Activated naive CD4-positive, alpha-beta T cell treated with anti-CD3 and anti-CD28 coated beads for 36 hours (primary cell): ENCODE measurements around the gene EFNA1. TPM values are rescaled to one million over a fixed set of nuclear protein-coding genes. Genes with fewer than 3 reads are reported as not detected.

Experiments
- CTCF ChIA-PET: fragments of 350-600 bp; sonication (Branson Sonifier 250); formaldehyde crosslinking; loops from one replicate; lab custom pipeline; 2021; ENCODE audit warnings: antibody characterized with exemption; lab: Charles Lee
- DNase-seq: peaks from one replicate; pipeline ENCODE4 v3.0.0-alpha.2; 2020
- H3K27ac Mint-ChIP-seq: one replicate; pipeline ENCODE4 v1.8.0; 2021; ENCODE audit warnings: mild to moderate bottlenecking, mixed read lengths
- H3K27me3 Mint-ChIP-seq: one replicate; pipeline ENCODE4 v1.8.0; 2021; ENCODE audit warnings: low read depth, mixed read lengths
- H3K36me3 Mint-ChIP-seq: one replicate; pipeline ENCODE4 v1.8.0; 2021; ENCODE audit warnings: low read depth, mixed read lengths
- H3K4me1 Mint-ChIP-seq: one replicate; pipeline ENCODE4 v1.8.0; 2021; ENCODE audit warnings: low read depth, mixed read lengths
- H3K4me3 Mint-ChIP-seq: one replicate; pipeline ENCODE4 v1.8.0; 2021; ENCODE audit warnings: mild to moderate bottlenecking, moderate library complexity, mixed read lengths
- H3K9me3 Mint-ChIP-seq: one replicate; pipeline ENCODE4 v1.8.0; 2021; ENCODE audit warnings: mixed read lengths
- intact Hi-C: fragments of 100-400 bp; cut with micrococcal nuclease; formaldehyde crosslinking; loops from one replicate; pipeline ENCODE4 v1.15.1; 2023
- total RNA-seq, 2 experiments: library from RNA; stranded (reverse); gene quantifications; one replicate each; pipeline ENCODE4 v1.2.3, GENCODE V29; 2021

Gene EFNA1
- total RNA-seq, 2 experiments from 2014 or later, result 0.26 to 0.32 TPM

DNA sequence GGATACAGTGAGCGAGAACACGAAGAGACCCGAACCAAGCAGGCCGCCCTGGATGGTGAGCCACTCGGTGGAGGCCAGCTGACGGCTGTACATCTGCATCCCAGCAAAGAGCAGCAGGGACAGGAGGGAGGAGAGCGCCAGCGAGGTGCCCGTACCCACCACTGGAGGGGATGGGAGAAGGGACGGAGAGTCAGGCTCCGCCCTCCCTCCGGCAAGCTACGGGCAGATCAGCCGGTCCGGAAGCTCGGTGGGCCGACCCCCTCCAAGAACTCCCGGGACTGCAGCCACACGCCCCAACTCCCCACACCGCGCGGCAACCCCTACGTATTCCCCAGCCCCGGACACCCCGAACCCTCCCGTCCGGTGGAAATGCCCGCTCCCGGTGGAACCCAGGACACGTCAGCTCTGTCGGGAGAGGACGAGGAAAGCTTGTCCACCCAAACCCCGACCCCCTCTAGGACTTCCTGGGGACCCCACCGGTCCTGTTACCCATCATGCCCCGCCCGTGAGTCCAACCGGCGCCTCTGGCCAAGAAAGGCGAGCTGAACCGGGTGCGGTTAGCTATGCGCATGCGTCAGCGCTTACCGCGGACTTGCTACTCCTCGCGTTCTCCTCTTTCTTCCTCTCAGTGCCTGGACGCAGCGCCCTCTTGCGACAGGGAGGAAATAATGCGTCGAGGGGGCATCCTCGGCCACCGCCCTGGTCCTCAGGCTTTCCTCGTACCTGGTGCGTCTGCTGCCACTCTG lies 45.2 kb downstream of the EFNA1 start, which contains the start of gene KRTCAP2:
Gene KRTCAP2 (minus strand): TSS at position 573 of the 746 bp plus-strand sequence. CDS start 80 bp downstream, at position 493.
- no peaks in the 10 kb centered on the region for H3K9me3 Mint-ChIP-seq
- CTCF ChIA-PET, result interaction anchor here (0.7 to 12.0 kb wide), 35 partner anchors 9 to 382 kb away, joined by 3 to 234 read pairs (median 5); partner anchors contain the start of genes EFNA4, MTX1, SLC50A1 and THBS3
- peak within 1 kb of the TSS; percentile 93 for H3K4me3 Mint-ChIP-seq
- H3K27me3 Mint-ChIP-seq, result no peaks in the 10 kb centered on the region
- DNase-seq, result peak; percentile 98
- intact Hi-C loops, result loop anchor here (1.0 to 5.0 kb wide), 4 partner anchors 21 to 134 kb away; partner anchors contain the start of genes DPM3, FDPS and SLC50A1
- H3K27ac Mint-ChIP-seq, result peak within 1 kb of the TSS; percentile 97
- peaks cover 11% of the 10 kb centered on the region for H3K36me3 Mint-ChIP-seq
- H3K4me1 Mint-ChIP-seq, result peaks cover 46% of the 10 kb centered on the region

- Mint-ChIP-seq H3K4me1 (peaks cover 45% of the 10 kb centered on the region), H3K36me3 (peaks cover 11% of the 10 kb centered on the region), H3K4me3 (peak within 1 kb of the TSS; percentile 93), H3K9me3 (no peaks in the 10 kb centered on the region), H3K27ac (peak within 1 kb of the TSS; percentile 97), H3K27me3 (no peaks in the 10 kb centered on the region)
- intact Hi-C loops, result loop anchor here (1.0 to 5.0 kb wide), 4 partner anchors 21 to 134 kb away; partner anchors contain the start of genes DPM3, FDPS and SLC50A1
- CTCF ChIA-PET, result interaction anchor here (0.7 to 12.0 kb wide), 31 partner anchors 9 to 156 kb away, joined by 3 to 234 read pairs (median 6); partner anchors contain the start of genes EFNA4, MTX1 and THBS3
- peak; percentile 69 for DNase-seq
Observed at GRCh38 chr1:155173478-155174323, 46.0 kb downstream of the EFNA1 start, which contains the start of gene TRIM46. Gene TRIM46, plus strand, starts transcription at chr1:155173849. Its CDS starts 118 bp downstream, at chr1:155173967.

- Mint-ChIP-seq H3K4me1 (peaks cover 45% of the 10 kb centered on the region), H3K27me3 (no peaks in the 10 kb centered on the region), H3K4me3 (peak overlapping the region; percentile 93), H3K27ac (peak overlapping the region; percentile 70), H3K36me3 (peaks cover 14% of the 10 kb centered on the region), H3K9me3 (no peaks in the 10 kb centered on the region)
- intact Hi-C loops, result loop anchor here (5.0 kb wide), 1 partner anchor 133 kb away; the partner anchor contains the start of gene FDPS
- DNase-seq, result peak; percentile 57
- CTCF ChIA-PET, result interaction anchor here (0.5 to 12.0 kb wide), 19 partner anchors 10 to 176 kb away, joined by 3 to 234 read pairs (median 4); no protein-coding TSS in a partner anchor
Observed at GRCh38 chr1:155174324-155175280, 46.9 kb downstream of the EFNA1 start.

GRCh38 chr1:155175281-155175926 lies 47.7 kb downstream of the EFNA1 start:
- no peak for DNase-seq
- Mint-ChIP-seq H3K27ac (no peak overlapping the region), H3K36me3 (peaks cover 11% of the 10 kb centered on the region), H3K27me3 (no peaks in the 10 kb centered on the region), H3K4me3 (peak overlapping the region; percentile 93), H3K4me1 (peaks cover 43% of the 10 kb centered on the region), H3K9me3 (no peaks in the 10 kb centered on the region)
- intact Hi-C loops, result no loop called here
- CTCF ChIA-PET, result interaction anchor here (0.6 to 12.0 kb wide), 17 partner anchors 10 to 429 kb away, joined by 3 to 234 read pairs (median 3); no protein-coding TSS in a partner anchor

DNA sequence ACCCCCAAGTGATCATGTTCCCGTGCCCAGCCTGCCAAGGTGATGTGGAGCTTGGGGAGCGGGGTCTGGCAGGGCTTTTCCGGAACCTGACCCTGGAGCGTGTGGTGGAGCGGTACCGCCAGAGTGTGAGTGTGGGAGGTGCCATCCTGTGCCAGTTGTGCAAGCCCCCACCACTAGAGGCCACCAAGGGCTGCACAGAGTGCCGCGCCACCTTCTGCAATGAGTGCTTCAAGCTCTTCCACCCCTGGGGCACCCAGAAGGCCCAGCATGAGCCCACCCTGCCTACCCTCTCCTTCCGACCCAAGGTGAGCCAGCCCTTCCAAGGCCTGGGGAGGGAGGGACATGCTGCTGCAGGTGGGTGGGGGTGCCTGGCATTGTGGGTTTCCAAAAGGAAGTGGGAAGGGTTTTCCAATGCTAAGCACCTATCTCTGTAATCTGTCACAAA lies 48.3 kb downstream of the EFNA1 start:
- Mint-ChIP-seq H3K36me3 (peaks cover 11% of the 10 kb centered on the region), H3K27me3 (no peaks in the 10 kb centered on the region), H3K9me3 (no peaks in the 10 kb centered on the region), H3K4me1 (peaks cover 42% of the 10 kb centered on the region), H3K27ac (no peak overlapping the region), H3K4me3 (no peak overlapping the region)
- intact Hi-C loops, result loop anchor here (1.0 kb wide), 4 partner anchors 17 to 68 kb away; partner anchors contain the start of gene THBS3
- CTCF ChIA-PET, result interaction anchor here (0.6 to 12.0 kb wide), 12 partner anchors 9 to 428 kb away, joined by 3 to 234 read pairs (median 4); no protein-coding TSS in a partner anchor
- DNase-seq, result peak; percentile 33

GRCh38 chr1:155176544-155177071 lies 48.9 kb downstream of the EFNA1 start:
- no peak overlapping the region for H3K27ac Mint-ChIP-seq
- DNase-seq, result peak; percentile 93
- intact Hi-C loops, result loop anchor here (1.0 kb wide), 4 partner anchors 17 to 68 kb away; partner anchors contain the start of gene THBS3
- H3K9me3 Mint-ChIP-seq, result no peaks in the 10 kb centered on the region
- peaks cover 9% of the 10 kb centered on the region for H3K36me3 Mint-ChIP-seq
- H3K27me3 Mint-ChIP-seq, result no peaks in the 10 kb centered on the region
- H3K4me3 Mint-ChIP-seq, result no peak overlapping the region
- CTCF ChIA-PET, result interaction anchor here (0.8 to 5.0 kb wide), 11 partner anchors 8 to 85 kb away, joined by 3 to 79 read pairs (median 6); no protein-coding TSS in a partner anchor
- H3K4me1 Mint-ChIP-seq, result peaks cover 39% of the 10 kb centered on the region

DNA sequence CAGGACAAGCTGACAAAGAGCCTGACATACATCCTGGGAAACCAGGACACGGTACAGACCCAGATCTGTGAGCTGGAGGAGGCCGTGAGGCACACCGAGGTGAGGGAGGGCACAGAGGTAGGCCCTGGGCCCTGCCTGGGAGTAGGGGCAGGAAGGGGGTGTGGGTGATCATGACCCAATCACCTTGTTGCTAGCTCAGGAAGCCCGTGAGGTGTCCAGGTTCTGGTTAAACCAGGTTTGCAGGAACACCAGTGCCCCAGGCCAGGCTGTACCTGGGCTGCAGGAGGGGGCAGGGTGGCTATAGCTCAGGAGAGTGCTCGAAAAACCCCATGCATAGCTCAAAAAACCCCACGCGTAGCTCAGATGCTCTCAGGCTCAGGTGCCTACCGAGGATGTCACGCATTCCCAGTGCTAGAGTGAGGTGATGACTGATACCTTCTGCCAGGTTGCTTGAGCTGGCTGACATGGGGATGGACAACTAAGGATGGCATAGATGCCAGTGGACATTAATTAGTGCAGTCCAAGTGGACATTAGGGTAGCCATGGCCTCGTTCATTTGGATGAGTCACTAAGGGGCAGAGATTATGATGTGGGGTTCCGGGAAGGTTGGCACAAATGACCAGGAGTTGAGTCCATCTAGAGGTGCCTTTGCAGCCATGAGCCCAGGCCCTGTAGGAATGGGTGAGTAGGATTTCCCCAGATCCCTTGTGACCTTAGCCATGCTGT lies 49.7 kb downstream of the EFNA1 start:
- Mint-ChIP-seq H3K4me1 (peaks cover 33% of the 10 kb centered on the region), H3K9me3 (no peaks in the 10 kb centered on the region), H3K27ac (no peak overlapping the region), H3K27me3 (no peaks in the 10 kb centered on the region), H3K36me3 (peaks cover 11% of the 10 kb centered on the region), H3K4me3 (no peak overlapping the region)
- intact Hi-C loops, result no loop called here
- no peak for DNase-seq
- CTCF ChIA-PET, result interaction anchor here (0.6 to 5.0 kb wide), 13 partner anchors 16 to 386 kb away, joined by 3 to 79 read pairs (median 4); no protein-coding TSS in a partner anchor

GRCh38 chr1:155177918-155178281 lies 50.2 kb downstream of the EFNA1 start:
- CTCF ChIA-PET, result interaction anchor here (0.7 to 5.0 kb wide), 9 partner anchors 14 to 93 kb away, joined by 3 to 79 read pairs (median 6); no protein-coding TSS in a partner anchor
- no peak for DNase-seq
- intact Hi-C loops, result no loop called here
- H3K27ac Mint-ChIP-seq, result no peak overlapping the region
- peaks cover 31% of the 10 kb centered on the region for H3K4me1 Mint-ChIP-seq
- H3K27me3 Mint-ChIP-seq, result no peaks in the 10 kb centered on the region
- H3K4me3 Mint-ChIP-seq, result no peak overlapping the region
- H3K9me3 Mint-ChIP-seq, result no peaks in the 10 kb centered on the region
- peaks cover 11% of the 10 kb centered on the region for H3K36me3 Mint-ChIP-seq

- no peak for DNase-seq
- CTCF ChIA-PET, result interaction anchor here (0.7 to 5.0 kb wide), 3 partner anchors 14 to 92 kb away, joined by 3 to 79 read pairs (median 3); no protein-coding TSS in a partner anchor
- no peak overlapping the region for H3K4me3 Mint-ChIP-seq
- H3K27me3 Mint-ChIP-seq, result no peaks in the 10 kb centered on the region
- peaks cover 13% of the 10 kb centered on the region for H3K36me3 Mint-ChIP-seq
- intact Hi-C loops, result no loop called here
- peaks cover 25% of the 10 kb centered on the region for H3K4me1 Mint-ChIP-seq
- no peak overlapping the region for H3K27ac Mint-ChIP-seq
- H3K9me3 Mint-ChIP-seq, result no peaks in the 10 kb centered on the region
Observed at GRCh38 chr1:155178441-155179111, 50.9 kb downstream of the EFNA1 start.
